Thoracic aorta (tissue), 2 donors: Measurements from ENCODE around the gene TOM1L2. TPM values are rescaled to one million over a fixed set of nuclear protein-coding genes. Genes with fewer than 3 reads are reported as not detected.

Source experiments
- ATAC-seq: fragments of 150-250 bp; one replicate; pipeline ENCODE4 v1.8.0; 2017; ENCODE audit warnings: low read depth; ENCODE audit not compliant: insufficient number of reproducible peaks, low FRiP score
- DNase-seq: peaks from one replicate; pipeline ENCODE4 v3.0.0-alpha.2; 2020; ENCODE audit warnings: low spot score
- H3K27ac ChIP-seq, 2 donors: fragments of 200-600 bp; sonication (generic); 1 replicate in 1 of 2; 2 replicates in 1 of 2; pipeline ENCODE4 v1.5.1; 2016; ENCODE audit warnings: mild to moderate bottlenecking in 2 of 2, moderate library complexity in 2 of 2
- H3K27me3 ChIP-seq: fragments of 200-600 bp; sonication (generic); replicated peaks from 2 replicates; pipeline ENCODE4 v1.6.0; 2016; ENCODE audit warnings: mild to moderate bottlenecking; ENCODE audit not compliant: insufficient read depth
- H3K36me3 ChIP-seq: fragments of 200-600 bp; sonication (generic); one replicate; pipeline ENCODE4 v1.5.1; 2016
- H3K4me1 ChIP-seq, 2 donors: fragments of 200-600 bp; sonication (generic); 1 replicate in 1 of 2; 2 replicates in 1 of 2; pipeline versions ENCODE4 v1.5.1 to v1.6.0; 2016; ENCODE audit warnings: low read depth in 2 of 2, mild to moderate bottlenecking in 1 of 2; ENCODE audit not compliant: control insufficient read depth in 1 of 2
- H3K4me3 ChIP-seq: fragments of 200-600 bp; sonication (generic); 2 replicates; pipeline ENCODE4 v1.5.1; 2016; ENCODE audit warnings: mild to moderate bottlenecking
- H3K9me3 ChIP-seq: fragments of 200-600 bp; sonication (generic); 2 replicates; pipeline ENCODE4 v1.5.1; 2016
- total RNA-seq, 2 donors: library from RNA; depleted of rRNA; stranded (reverse); fragments of >200 nt; gene quantifications; one replicate each; pipeline versions ENCODE4 v1.1.0 to v1.2.3, GENCODE V29; 2016
- TF ChIP-seq, protein P1 (sequence below): fragments of 200-600 bp; sonication (generic); IDR thresholded peaks from one replicate; pipeline ENCODE4 v1.5.1; 2019; ENCODE audit warnings: antibody characterized with exemption

Gene TOM1L2
- total RNA-seq, 2 donors from 2014 or later: 63.4 to 185 TPM

DNA sequence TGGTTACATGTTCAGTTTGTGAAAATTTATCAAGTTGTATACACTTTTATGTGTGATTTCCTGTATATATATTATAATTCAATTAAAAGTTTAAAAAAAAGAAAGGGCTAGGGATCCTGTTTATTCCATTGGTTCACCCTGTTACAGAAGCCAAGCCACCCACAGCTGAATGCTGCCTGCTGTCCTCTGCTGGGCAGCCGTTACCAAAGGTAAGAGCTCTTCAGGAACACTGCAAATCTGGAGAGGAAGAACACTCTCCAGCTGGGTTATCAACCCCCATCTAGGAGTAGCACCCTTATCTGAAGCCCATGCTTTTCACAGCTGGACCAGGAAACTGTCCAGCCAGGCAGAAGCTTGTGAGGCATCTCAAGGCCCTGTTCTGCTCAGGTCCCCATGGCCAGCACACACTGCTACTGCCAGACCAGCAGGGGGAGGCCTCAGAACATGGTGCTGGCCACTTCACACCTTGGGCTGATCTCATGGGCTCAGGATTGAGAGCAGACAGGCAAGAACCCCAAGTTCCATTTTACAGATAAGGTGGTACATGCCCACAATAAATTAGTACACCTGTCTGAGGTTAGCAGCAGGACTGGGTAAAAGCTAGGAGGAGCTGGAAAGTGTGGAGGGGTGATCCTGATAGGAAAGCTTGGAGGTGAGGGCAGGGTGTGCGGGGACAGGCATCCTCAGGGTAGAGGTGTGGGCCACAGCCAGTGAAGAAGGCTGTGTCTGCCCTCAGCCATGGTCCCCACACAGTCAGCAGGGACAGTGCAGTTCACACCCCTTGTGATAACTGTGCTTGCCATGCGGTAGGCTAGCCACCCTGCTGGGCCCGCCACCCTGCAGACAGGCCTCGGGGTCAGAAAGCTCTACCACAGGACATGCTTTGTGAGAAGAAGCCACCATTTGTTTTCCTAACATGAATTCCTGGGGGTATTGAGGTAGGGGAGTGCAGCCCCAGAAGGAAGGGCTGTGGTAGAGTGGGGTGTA, 81.1 kb downstream of the TOM1L2 start:
- H3K4me3 ChIP-seq: no peak overlapping the region
- H3K9me3 ChIP-seq: no peaks in the 10 kb centered on the region
- H3K36me3 ChIP-seq: peaks cover 21% of the 10 kb centered on the region
- H3K27ac ChIP-seq: no peak overlapping the region
- H3K27me3 ChIP-seq: no peaks in the 10 kb centered on the region
- no peak for ATAC-seq
- TF ChIP-seq, protein P1, sequence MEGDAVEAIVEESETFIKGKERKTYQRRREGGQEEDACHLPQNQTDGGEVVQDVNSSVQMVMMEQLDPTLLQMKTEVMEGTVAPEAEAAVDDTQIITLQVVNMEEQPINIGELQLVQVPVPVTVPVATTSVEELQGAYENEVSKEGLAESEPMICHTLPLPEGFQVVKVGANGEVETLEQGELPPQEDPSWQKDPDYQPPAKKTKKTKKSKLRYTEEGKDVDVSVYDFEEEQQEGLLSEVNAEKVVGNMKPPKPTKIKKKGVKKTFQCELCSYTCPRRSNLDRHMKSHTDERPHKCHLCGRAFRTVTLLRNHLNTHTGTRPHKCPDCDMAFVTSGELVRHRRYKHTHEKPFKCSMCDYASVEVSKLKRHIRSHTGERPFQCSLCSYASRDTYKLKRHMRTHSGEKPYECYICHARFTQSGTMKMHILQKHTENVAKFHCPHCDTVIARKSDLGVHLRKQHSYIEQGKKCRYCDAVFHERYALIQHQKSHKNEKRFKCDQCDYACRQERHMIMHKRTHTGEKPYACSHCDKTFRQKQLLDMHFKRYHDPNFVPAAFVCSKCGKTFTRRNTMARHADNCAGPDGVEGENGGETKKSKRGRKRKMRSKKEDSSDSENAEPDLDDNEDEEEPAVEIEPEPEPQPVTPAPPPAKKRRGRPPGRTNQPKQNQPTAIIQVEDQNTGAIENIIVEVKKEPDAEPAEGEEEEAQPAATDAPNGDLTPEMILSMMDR: peak; percentile 15
- DNase-seq: no peak
- no peaks in the 10 kb centered on the region for H3K4me1 ChIP-seq

DNA sequence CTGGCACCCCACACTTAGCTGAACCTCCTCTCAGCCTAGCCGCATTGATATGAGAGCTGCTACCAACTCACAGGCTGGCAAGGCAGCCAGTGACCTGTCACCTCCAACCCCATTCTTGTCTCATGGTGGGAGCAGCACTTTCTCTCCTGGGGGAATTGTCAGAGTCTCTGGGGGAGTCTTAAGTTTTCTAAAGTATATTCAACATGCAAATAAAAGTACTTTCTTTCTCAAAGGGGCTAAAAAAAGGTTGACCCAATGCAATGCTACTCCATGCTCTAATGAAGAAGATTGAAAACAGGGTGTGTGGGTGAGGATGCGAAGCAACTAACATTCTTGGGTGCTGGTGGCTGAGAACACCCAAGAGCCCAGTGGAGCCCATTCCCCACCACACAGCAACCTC, 82.3 kb downstream of the TOM1L2 start:
- H3K4me1 ChIP-seq: no peaks in the 10 kb centered on the region
- H3K9me3 ChIP-seq: no peaks in the 10 kb centered on the region
- DNase-seq: no peak
- no peak overlapping the region for H3K27ac ChIP-seq
- TF ChIP-seq, protein P1: no peak
- H3K36me3 ChIP-seq: peaks cover 16% of the 10 kb centered on the region
- H3K4me3 ChIP-seq: no peak overlapping the region
- H3K27me3 ChIP-seq: no peaks in the 10 kb centered on the region
- ATAC-seq: no peak

DNA sequence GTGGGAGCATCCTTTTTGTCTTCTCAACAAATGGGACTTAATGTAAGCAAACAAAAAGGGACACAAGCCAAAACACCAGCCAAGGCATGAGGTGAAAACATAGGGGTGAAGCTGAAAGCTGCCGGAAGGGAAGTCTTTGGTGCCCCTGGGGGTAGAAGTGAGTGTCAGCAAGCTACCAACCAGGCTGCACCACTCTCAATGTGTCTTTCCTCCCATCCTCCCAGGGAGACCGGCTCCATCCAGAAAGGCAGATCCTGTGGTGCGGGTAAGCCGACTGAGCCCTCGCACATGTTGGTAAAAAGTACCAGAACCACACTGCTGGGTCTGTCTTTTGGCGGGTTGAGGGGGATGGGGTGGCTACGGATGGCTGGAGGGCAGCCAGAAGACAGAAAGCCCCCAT, 83.4 kb downstream of the TOM1L2 start:
- Histone ChIP-seq H3K27me3 (no peaks in the 10 kb centered on the region), H3K27ac (no peak overlapping the region), H3K9me3 (no peaks in the 10 kb centered on the region), H3K4me3 (no peak overlapping the region), H3K4me1 (no peaks in the 10 kb centered on the region), H3K36me3 (peaks cover 24% of the 10 kb centered on the region)
- TF ChIP-seq, protein P1: no peak
- DNase-seq (no peak), ATAC-seq (no peak)

DNA sequence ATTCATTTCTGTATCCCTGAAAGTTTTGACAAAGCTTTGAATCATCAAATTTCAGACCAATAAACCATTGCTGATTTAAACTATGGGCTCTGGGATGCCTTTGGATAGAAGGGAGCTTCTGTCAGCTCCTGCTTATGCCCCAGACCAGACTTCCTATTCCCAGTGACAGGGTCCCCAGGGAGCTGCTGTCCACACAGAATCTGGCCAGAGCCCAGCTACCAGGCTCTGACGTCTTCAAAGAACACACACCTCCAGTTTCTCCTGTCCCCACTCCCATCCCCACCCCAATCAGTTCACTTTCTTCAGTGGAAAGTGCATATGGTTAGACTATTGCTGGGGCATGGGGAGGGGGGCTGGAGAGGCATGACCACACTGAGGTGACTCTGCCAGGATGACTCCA, 83.8 kb downstream of the TOM1L2 start:
- no peak for DNase-seq
- Histone ChIP-seq H3K27ac (no peak overlapping the region), H3K9me3 (no peaks in the 10 kb centered on the region), H3K36me3 (peaks cover 28% of the 10 kb centered on the region), H3K4me3 (no peak overlapping the region), H3K27me3 (no peaks in the 10 kb centered on the region), H3K4me1 (no peaks in the 10 kb centered on the region)
- ATAC-seq: no peak
- TF ChIP-seq, protein P1: no peak

DNA sequence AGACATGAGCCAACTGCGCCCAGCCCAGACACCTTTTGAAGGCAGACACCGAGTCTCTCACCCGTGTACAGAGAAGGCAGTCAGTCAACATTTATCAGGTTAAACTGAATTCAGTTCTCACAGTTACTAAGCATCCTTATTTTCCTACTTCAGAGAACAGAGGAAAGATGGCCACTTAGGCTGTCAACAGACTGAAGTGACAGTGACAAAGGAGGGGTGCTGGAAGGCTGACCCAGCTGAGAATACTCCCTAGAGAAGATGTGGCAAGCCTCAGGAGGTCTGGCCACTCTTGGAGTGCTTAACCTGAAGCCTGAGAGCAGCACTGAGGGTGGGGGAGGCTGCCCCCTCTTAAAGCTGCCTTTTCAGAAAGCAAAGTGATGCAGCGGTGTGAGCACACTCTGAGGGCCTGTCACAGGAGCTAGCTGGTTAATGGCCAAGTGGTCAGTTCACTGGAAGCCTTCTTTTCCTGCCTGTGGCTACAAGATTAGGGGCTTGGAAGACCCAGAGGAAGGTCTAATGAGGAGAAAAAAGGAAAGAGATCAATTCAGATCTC, 84.4 kb downstream of the TOM1L2 start:
- Histone ChIP-seq H3K27me3 (no peaks in the 10 kb centered on the region), H3K36me3 (peaks cover 30% of the 10 kb centered on the region), H3K9me3 (no peaks in the 10 kb centered on the region), H3K4me3 (no peak overlapping the region), H3K27ac (no peak overlapping the region), H3K4me1 (no peaks in the 10 kb centered on the region)
- DNase-seq: no peak
- ATAC-seq: no peak
- TF ChIP-seq, protein P1: no peak
